Transverse colon (tissue), 4 donors: Measurements from ENCODE around the gene TXNL1.

Experiments
- POLR2A ChIP-seq: fragments of 450-650 bp; IDR thresholded peaks from one replicate; pipeline ENCODE4 v1.6.1; 2016; ENCODE audit warnings: antibody characterized with exemption, mild to moderate bottlenecking, moderate library complexity
- POLR2AphosphoS5 ChIP-seq, 3 donors: sonication (generic); formaldehyde crosslinking; IDR thresholded peaks; one replicate each; pipeline ENCODE4 v1.6.1; 2016; ENCODE audit warnings: antibody characterized with exemption in 3 of 3
- TF ChIP-seq, protein P1 (sequence below), 5 experiments: fragments of 200-600 bp in 3 of 5; fragments of 450-650 bp in 2 of 5; sonication (generic) in 3 of 5; IDR thresholded peaks; 1 replicate in 2 of 5; 2 replicates in 3 of 5; pipeline ENCODE4 v1.5.1; 2016 to 2017; ENCODE audit warnings: antibody characterized with exemption in 5 of 5, inconsistent platforms in 3 of 5, mild to moderate bottlenecking in 2 of 5, moderate library complexity in 1 of 5

DNA sequence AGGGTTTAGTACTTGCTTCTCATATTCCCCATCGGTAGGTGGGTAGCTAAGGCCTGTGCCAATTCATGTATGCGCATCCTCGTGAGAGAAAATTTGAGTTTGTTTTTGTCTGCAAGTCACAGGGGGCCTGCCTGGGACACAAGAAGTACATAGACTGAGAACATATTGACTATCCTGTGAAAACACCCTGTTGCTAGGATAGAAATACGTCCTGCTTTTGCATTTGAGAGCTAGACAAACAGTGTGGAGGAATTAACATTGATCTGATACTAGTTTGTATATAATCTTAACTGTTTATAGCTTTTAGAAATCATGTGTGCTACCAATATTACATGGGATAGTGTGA is 23.6 kb upstream of the TXNL1 start:
- TF ChIP-seq, protein P1, sequence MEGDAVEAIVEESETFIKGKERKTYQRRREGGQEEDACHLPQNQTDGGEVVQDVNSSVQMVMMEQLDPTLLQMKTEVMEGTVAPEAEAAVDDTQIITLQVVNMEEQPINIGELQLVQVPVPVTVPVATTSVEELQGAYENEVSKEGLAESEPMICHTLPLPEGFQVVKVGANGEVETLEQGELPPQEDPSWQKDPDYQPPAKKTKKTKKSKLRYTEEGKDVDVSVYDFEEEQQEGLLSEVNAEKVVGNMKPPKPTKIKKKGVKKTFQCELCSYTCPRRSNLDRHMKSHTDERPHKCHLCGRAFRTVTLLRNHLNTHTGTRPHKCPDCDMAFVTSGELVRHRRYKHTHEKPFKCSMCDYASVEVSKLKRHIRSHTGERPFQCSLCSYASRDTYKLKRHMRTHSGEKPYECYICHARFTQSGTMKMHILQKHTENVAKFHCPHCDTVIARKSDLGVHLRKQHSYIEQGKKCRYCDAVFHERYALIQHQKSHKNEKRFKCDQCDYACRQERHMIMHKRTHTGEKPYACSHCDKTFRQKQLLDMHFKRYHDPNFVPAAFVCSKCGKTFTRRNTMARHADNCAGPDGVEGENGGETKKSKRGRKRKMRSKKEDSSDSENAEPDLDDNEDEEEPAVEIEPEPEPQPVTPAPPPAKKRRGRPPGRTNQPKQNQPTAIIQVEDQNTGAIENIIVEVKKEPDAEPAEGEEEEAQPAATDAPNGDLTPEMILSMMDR (IDR thresholded peaks at IDR 0.05): no peak
- TF ChIP-seq POLR2A (no peak), POLR2AphosphoS5 (IDR thresholded peaks at IDR 0.05) (no peak)
